ENCODE data around the gene HIP1. TPM values are rescaled to one million over a fixed set of nuclear protein-coding genes. Genes with fewer than 3 reads are reported as not detected.

Gene HIP1
- total RNA-seq, 1 experiment from 2014 or later: 32.0 TPM

- intact Hi-C loops (cut with micrococcal nuclease; ENCODE audit: unreplicated experiment): no loop called here
- Histone ChIP-seq H3K79me2 (ENCODE audit: low read depth) (no peaks in the 10 kb centered on the region), H3K27me3 (ENCODE audit: insufficient read depth, low read depth) (no peaks in the 10 kb centered on the region), H3K9me2 (ENCODE audit: insufficient read depth) (no peaks in the 10 kb centered on the region), H3K9me3 (ENCODE audit: insufficient read depth, low read depth) (no peaks in the 10 kb centered on the region), H3K27ac (no peak overlapping the region), H3F3A (ENCODE audit: insufficient read depth, low read depth) (no peaks in the 10 kb centered on the region), H4K20me1 (ENCODE audit: insufficient read depth) (no peaks in the 10 kb centered on the region), H3K4me2 (no peak overlapping the region), H3K4me3 (no peak overlapping the region), H3K4me1 (replicated peaks; ENCODE audit: insufficient read depth) (no peaks in the 10 kb centered on the region), H3K36me3 (ENCODE audit: low read depth) (no peaks in the 10 kb centered on the region), H2AFZ (no peak overlapping the region)
- no peak for DNase-seq
- no TSS peak for BruUV-seq (replicated peaks)
- TF ChIP-seq CTCF (conservative IDR thresholded peaks at IDR 0.05): no peak
- TF ChIP-seq EZH2 (IDR thresholded peaks at IDR 0.05; ENCODE audit: low read depth): no peak
- CTCF ChIA-PET: interaction anchor here (0.6 kb wide), 2 partner anchors 17 to 30 kb away, joined by 3 to 4 read pairs; no protein-coding TSS in a partner anchor
- POLR2A ChIA-PET (ENCODE audit: unreplicated experiment): no interaction called here
These were observed 17.7 kb upstream of the HIP1 start for GRCh38 chr7:75756206-75756990.

- H3K36me3 ChIP-seq (ENCODE audit: low read depth): no peaks in the 10 kb centered on the region
- intact Hi-C loops (cut with micrococcal nuclease; ENCODE audit: unreplicated experiment): no loop called here
- H4K20me1 ChIP-seq (ENCODE audit: insufficient read depth): no peaks in the 10 kb centered on the region
- no peak overlapping the region for H3K27ac ChIP-seq
- no peaks in the 10 kb centered on the region for H3K27me3 ChIP-seq (ENCODE audit: insufficient read depth, low read depth)
- H3K9me2 ChIP-seq (ENCODE audit: insufficient read depth): no peaks in the 10 kb centered on the region
- 0 out of 2 replicates have a peak, but pooled peaks cover 3% of the 10 kb centered on the region for H3K4me1 ChIP-seq (replicated peaks; ENCODE audit: insufficient read depth)
- H2AFZ ChIP-seq: no peak overlapping the region
- no peak overlapping the region for H3K4me3 ChIP-seq
- H3K4me2 ChIP-seq: no peak overlapping the region
- peaks cover 18% of the 10 kb centered on the region; the same call in 1 of the 2 replicates for H3F3A ChIP-seq (ENCODE audit: insufficient read depth, low read depth)
- POLR2A ChIA-PET (ENCODE audit: unreplicated experiment): interaction anchor here (0.6 kb wide), 1 partner anchor 231 kb away, joined by 3 read pairs; no protein-coding TSS in a partner anchor
- no peaks in the 10 kb centered on the region for H3K9me3 ChIP-seq (ENCODE audit: insufficient read depth, low read depth)
- CTCF ChIA-PET: no interaction called here
- no peak for DNase-seq
- H3K79me2 ChIP-seq (ENCODE audit: low read depth): no peaks in the 10 kb centered on the region
- no peak for TF ChIP-seq CTCF (conservative IDR thresholded peaks at IDR 0.05)
- TF ChIP-seq EZH2 (IDR thresholded peaks at IDR 0.05; ENCODE audit: low read depth): no peak
- BruUV-seq (replicated peaks): no TSS peak
These were observed 4.7 kb upstream of the HIP1 start for GRCh38 chr7:75743455-75743859.

- no peak overlapping the region for H3K27ac ChIP-seq
- BruUV-seq (replicated peaks): no TSS peak
- TF ChIP-seq CTCF (conservative IDR thresholded peaks at IDR 0.05) (no peak), EZH2 (IDR thresholded peaks at IDR 0.05; ENCODE audit: low read depth) (no peak)
- peaks cover 18% of the 10 kb centered on the region; the same call in 1 of the 2 replicates for H3F3A ChIP-seq (ENCODE audit: insufficient read depth, low read depth)
- POLR2A ChIA-PET (ENCODE audit: unreplicated experiment): interaction anchor here (0.7 kb wide), 1 partner anchor 13 kb away, joined by 12 read pairs; no protein-coding TSS in a partner anchor
- H3K4me1 ChIP-seq (replicated peaks; ENCODE audit: insufficient read depth): 0 out of 2 replicates have a peak, but pooled peaks cover 3% of the 10 kb centered on the region
- H3K4me2 ChIP-seq: no peak overlapping the region
- CTCF ChIA-PET: interaction anchor here (0.7 kb wide), 1 partner anchor 7 kb away, joined by 4 read pairs; no protein-coding TSS in a partner anchor
- H3K9me2 ChIP-seq (ENCODE audit: insufficient read depth): no peaks in the 10 kb centered on the region
- no peaks in the 10 kb centered on the region for H3K36me3 ChIP-seq (ENCODE audit: low read depth)
- H4K20me1 ChIP-seq (ENCODE audit: insufficient read depth): no peaks in the 10 kb centered on the region
- no peaks in the 10 kb centered on the region for H3K27me3 ChIP-seq (ENCODE audit: insufficient read depth, low read depth)
- no peaks in the 10 kb centered on the region for H3K9me3 ChIP-seq (ENCODE audit: insufficient read depth, low read depth)
- intact Hi-C loops (cut with micrococcal nuclease; ENCODE audit: unreplicated experiment): no loop called here
- H3K79me2 ChIP-seq (ENCODE audit: low read depth): no peaks in the 10 kb centered on the region
- no peak overlapping the region for H3K4me3 ChIP-seq
- H2AFZ ChIP-seq: no peak overlapping the region
- no peak for DNase-seq
These were observed 2.2 kb upstream of the HIP1 start for GRCh38 chr7:75740846-75741497.

Measured in PC-9 (cell line).